Subcutaneous adipose tissue (tissue), 4 donors: ENCODE data around the gene ANKS1B. TPM values are rescaled to one million over a fixed set of nuclear protein-coding genes. Genes with fewer than 3 reads are reported as not detected.

Source experiments
- total RNA-seq, 4 donors: library from RNA; depleted of rRNA; stranded (reverse); fragments of >200 nt; gene quantifications; one replicate each; pipeline ENCODE4 v1.1.0, GENCODE V29; 2016
- TF ChIP-seq, protein P1 (sequence below): fragments of 450-650 bp; IDR thresholded peaks from one replicate; pipeline ENCODE4 v1.5.1; 2016; ENCODE audit warnings: low read depth, mild to moderate bottlenecking, control low read depth, antibody characterized with exemption, moderate library complexity

The ANKS1B gene
- total RNA-seq, 4 donors from 2014 or later, result 4.5 to 15.4 (median 10.1) TPM

DNA sequence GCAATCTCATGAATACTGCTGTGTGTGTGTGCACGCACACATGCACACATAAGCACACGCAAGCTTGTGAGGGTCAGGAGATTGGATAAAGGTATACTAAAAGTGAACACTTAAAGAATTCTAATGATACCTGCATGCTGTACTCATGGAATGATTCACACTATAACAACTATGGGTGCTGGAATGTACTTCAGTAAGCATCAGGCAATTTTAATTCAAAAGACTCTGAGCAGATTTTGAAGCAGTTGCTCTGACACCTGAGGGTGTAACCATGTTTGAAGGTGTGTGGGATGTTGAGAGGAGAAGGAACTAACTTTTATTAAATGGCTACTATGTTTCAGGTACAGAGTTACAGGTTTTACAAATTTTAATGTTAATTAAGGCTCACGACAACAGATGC lies 275.6 kb downstream of the ANKS1B start:
- TF ChIP-seq, protein P1, sequence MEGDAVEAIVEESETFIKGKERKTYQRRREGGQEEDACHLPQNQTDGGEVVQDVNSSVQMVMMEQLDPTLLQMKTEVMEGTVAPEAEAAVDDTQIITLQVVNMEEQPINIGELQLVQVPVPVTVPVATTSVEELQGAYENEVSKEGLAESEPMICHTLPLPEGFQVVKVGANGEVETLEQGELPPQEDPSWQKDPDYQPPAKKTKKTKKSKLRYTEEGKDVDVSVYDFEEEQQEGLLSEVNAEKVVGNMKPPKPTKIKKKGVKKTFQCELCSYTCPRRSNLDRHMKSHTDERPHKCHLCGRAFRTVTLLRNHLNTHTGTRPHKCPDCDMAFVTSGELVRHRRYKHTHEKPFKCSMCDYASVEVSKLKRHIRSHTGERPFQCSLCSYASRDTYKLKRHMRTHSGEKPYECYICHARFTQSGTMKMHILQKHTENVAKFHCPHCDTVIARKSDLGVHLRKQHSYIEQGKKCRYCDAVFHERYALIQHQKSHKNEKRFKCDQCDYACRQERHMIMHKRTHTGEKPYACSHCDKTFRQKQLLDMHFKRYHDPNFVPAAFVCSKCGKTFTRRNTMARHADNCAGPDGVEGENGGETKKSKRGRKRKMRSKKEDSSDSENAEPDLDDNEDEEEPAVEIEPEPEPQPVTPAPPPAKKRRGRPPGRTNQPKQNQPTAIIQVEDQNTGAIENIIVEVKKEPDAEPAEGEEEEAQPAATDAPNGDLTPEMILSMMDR, result no peak

DNA sequence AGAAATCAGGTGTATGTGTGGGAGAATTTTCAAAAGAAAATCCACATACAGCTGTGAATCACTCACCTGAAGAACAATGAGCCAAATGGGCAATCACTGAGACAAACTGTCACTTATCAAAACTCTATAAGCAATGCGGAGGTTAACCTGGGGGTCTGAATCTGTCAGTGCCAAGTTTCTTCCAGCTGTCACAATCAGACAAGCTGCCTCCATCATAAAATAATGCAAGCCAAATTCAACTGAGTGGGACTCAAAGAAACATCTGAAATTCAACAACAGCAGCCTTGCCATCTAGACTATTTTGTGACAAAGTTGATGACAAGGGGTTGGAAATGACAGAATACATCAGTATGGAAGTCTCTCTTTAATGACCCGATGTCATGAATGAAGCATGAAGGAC lies 276.9 kb downstream of the ANKS1B start:
- TF ChIP-seq, protein P1, result no peak

DNA sequence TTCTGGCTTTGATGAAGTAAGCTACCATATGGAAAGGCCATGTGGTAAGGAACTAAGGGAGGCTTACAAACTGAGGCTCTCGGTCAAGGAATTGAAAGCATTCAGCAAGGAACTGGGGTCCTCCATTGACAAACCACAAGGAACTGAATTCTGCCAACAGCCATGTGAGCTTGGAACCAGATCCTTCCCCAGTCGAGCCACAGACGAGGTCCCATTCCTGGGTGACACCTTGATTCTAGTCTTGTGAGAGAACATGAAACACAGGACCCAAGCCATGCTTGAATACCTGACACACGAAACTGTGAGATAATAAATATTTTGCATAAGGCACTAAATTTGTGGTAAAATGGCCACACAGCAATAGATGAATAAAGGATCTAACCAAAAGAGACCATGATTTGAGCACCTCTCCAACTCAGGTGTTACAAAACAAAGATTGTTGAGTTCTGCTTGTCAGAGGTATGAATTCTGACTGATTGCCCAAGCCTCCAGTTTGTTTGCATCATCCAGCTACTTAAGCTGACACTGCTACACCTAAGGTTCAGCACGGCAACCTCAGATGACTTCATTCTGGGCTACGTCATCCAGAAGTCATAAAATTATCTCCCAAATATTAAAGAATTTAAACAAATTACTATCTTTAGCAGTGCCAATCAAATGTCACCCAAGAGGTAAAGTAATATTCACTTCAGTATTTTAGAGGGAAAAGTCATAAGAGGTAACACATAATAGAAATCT lies 277.8 kb downstream of the ANKS1B start:
- TF ChIP-seq, protein P1, result no peak

DNA sequence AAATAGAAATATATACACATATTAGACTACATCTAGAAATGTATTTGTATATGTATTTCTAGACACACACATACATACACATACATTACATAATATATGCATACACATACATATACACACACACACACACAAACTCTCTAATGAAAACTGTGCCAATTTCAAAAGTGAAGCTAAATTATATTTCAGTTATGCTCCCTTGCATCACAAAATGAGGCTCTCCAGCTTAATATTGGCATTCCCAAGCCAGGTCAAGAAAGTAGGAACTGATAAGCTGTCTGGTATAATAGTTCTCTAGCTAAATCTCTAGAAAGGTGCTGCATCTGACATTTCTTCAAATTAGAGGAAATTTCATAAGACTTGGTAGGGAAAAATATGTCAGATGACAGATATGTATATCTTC lies 280.3 kb downstream of the ANKS1B start:
- TF ChIP-seq, protein P1, result no peak

DNA sequence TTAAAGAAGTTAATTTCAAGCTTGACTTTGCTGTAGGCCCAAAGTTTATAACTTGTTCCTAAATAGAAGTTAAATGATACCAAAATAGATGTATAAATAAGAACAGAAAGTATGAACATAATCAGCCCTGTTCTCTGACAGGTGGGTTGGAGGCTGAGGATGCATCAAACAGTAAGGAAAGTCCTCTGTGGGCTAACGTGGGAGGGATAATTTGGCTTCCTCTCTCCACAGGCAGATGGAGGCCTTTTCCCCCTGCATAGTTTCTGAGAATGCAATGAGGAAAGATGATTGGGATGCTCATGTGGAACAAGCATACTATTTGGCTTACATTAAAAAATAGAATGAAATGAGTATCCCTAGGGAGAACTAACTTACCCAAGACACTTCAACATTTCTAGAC lies 280.7 kb downstream of the ANKS1B start:
- TF ChIP-seq, protein P1, result no peak

DNA sequence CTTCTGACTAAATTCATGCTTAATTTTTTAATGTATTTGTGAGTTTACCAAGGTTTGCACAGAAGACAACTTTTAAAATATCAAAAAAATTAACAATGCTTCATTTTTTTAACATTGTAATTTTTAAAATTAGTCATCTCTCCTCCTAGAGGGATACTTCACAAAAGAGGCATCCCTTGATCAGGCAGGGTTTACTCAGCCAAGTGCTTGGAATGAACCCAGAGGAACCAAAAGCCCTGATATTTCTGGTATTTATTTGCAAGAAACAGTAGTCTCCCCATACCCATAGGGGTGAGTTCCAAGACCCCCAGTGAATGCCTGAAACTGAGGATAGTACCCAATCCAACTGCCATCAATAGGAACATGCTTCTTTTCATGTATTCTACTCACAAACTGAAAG lies 284.7 kb downstream of the ANKS1B start:
- TF ChIP-seq, protein P1, result no peak

DNA sequence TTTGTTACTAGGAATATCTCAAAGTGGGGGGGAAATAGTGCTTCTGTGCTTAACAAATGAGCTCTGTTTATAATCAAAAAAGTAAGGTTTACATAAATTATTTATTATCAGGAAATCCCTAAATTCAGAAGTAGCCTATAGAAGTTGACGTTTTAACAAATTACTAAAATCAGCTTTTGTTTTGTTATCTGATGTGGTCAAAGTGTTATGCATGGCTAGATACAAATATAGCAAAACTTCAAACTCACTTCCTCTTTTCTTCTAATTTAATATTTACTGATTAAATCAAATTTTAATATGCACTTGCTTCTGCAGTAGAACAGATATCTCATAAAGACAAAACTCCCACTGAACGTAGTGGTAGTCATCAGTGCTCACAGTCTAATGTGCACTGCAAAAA lies 289.7 kb downstream of the ANKS1B start:
- TF ChIP-seq, protein P1, result no peak
